Osteocyte (in vitro differentiated cells): ENCODE data around the gene PPP1R1B. TPM values are rescaled to one million over a fixed set of nuclear protein-coding genes. Genes with fewer than 3 reads are reported as not detected.

Experiments used
- DNase-seq: peaks from one replicate; pipeline ENCODE4 v3.0.0; 2021; ENCODE audit warnings: mixed read lengths; ENCODE audit not compliant: unreplicated experiment; ENCODE audit errors: extremely low spot score
- H3K27ac Mint-ChIP-seq: one replicate; pipeline ENCODE4 v1.8.0; 2021; ENCODE audit warnings: mild to moderate bottlenecking, mixed read lengths; ENCODE audit not compliant: unreplicated experiment
- H3K27me3 Mint-ChIP-seq: one replicate; pipeline ENCODE4 v1.8.0; 2021; ENCODE audit warnings: mixed read lengths; ENCODE audit not compliant: unreplicated experiment
- H3K36me3 Mint-ChIP-seq: one replicate; pipeline ENCODE4 v1.8.0; 2021; ENCODE audit warnings: mixed read lengths; ENCODE audit not compliant: unreplicated experiment
- H3K4me1 Mint-ChIP-seq: one replicate; pipeline ENCODE4 v1.8.0; 2021; ENCODE audit warnings: mixed read lengths; ENCODE audit not compliant: unreplicated experiment
- H3K4me3 Mint-ChIP-seq: one replicate; pipeline ENCODE4 v1.8.0; 2021; ENCODE audit warnings: mild to moderate bottlenecking, moderate library complexity, mixed read lengths; ENCODE audit not compliant: unreplicated experiment
- H3K9me3 Mint-ChIP-seq: one replicate; pipeline ENCODE4 v1.8.0; 2021; ENCODE audit warnings: mixed read lengths; ENCODE audit not compliant: unreplicated experiment
- total RNA-seq: library from RNA; stranded (reverse); gene quantifications from 2 replicates; pipeline ENCODE4 v1.2.1, GENCODE V29; 2021
- TF ChIP-seq, protein P1 (sequence below): fragments of 200-600 bp; sonication (generic); IDR thresholded peaks from 2 replicates; pipeline ENCODE4 v1.5.0; 2021; ENCODE audit warnings: antibody characterized with exemption, mild to moderate bottlenecking, moderate library complexity

The PPP1R1B gene
- total RNA-seq, 1 donor from 2014 or later, result 4.5 TPM

DNA sequence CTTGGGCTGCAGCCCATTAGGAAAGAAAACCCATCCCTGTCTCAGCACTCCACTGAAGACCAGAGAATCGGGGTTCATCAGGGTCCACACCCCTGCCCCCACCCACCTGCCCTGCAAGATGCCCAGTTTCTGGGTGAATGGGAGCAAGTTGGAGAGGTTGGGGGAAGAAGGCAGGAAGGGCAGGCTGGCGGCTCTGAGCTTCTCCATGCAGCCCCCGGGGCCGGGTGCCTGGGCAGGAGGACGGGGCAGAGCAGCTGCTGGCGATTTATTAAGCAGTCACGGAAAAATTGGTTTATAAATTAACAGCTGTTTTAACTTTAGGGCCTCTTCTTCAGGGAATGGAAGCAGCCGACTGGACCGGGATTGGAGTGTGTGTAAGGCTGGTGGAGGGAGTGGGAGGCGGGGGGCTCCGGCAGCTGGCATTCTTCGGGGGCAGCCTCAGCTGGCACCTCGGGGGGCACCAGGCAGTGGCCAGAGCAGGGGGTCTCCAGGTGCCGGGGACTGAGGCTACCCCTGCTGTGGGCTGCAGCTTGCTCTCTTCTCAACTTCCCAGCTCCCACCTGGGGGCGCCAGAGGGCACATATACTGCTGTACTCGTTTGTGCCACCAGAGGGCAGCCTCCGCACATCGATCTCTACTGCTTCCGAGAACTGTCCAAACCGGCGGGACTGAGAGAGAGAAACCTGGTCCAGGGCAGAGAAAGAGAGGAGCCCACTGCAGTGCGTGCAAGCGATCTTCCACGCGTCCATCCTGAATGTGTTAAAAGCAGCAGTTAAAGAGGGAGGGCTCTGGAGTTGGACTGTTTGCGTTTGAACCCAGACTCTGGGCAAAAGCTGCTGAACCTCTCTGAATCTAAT is 5.0 kb upstream of the PPP1R1B start:
- H3K4me3 Mint-ChIP-seq, result no peak overlapping the region
- DNase-seq, result peak; percentile 96
- H3K27ac Mint-ChIP-seq, result no peak overlapping the region
- peaks cover 27% of the 10 kb centered on the region for H3K27me3 Mint-ChIP-seq
- H3K4me1 Mint-ChIP-seq, result peaks cover 18% of the 10 kb centered on the region
- TF ChIP-seq, protein P1, sequence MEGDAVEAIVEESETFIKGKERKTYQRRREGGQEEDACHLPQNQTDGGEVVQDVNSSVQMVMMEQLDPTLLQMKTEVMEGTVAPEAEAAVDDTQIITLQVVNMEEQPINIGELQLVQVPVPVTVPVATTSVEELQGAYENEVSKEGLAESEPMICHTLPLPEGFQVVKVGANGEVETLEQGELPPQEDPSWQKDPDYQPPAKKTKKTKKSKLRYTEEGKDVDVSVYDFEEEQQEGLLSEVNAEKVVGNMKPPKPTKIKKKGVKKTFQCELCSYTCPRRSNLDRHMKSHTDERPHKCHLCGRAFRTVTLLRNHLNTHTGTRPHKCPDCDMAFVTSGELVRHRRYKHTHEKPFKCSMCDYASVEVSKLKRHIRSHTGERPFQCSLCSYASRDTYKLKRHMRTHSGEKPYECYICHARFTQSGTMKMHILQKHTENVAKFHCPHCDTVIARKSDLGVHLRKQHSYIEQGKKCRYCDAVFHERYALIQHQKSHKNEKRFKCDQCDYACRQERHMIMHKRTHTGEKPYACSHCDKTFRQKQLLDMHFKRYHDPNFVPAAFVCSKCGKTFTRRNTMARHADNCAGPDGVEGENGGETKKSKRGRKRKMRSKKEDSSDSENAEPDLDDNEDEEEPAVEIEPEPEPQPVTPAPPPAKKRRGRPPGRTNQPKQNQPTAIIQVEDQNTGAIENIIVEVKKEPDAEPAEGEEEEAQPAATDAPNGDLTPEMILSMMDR, result peak; percentile 100
- H3K9me3 Mint-ChIP-seq, result no peaks in the 10 kb centered on the region
- no peaks in the 10 kb centered on the region for H3K36me3 Mint-ChIP-seq

- no peak overlapping the region for H3K27ac Mint-ChIP-seq
- DNase-seq, result no peak
- peaks cover 20% of the 10 kb centered on the region for H3K4me1 Mint-ChIP-seq
- TF ChIP-seq, protein P1, result no peak
- H3K4me3 Mint-ChIP-seq, result no peak overlapping the region
- no peaks in the 10 kb centered on the region for H3K36me3 Mint-ChIP-seq
- H3K27me3 Mint-ChIP-seq, result peaks cover 29% of the 10 kb centered on the region
- H3K9me3 Mint-ChIP-seq, result no peaks in the 10 kb centered on the region
Measured at GRCh38 chr17:39622380-39623006, 4.3 kb upstream of the PPP1R1B start.

- DNase-seq, result peak; percentile 94
- Mint-ChIP-seq H3K27me3 (peaks cover 37% of the 10 kb centered on the region), H3K4me1 (peaks cover 20% of the 10 kb centered on the region), H3K27ac (no peak overlapping the region), H3K4me3 (no peak overlapping the region), H3K9me3 (no peaks in the 10 kb centered on the region), H3K36me3 (no peaks in the 10 kb centered on the region)
- TF ChIP-seq, protein P1, result peak; percentile 92
Measured at GRCh38 chr17:39623356-39623950, 3.3 kb upstream of the PPP1R1B start.

GRCh38 chr17:39624313-39624712 is 2.4 kb upstream of the PPP1R1B start:
- Mint-ChIP-seq H3K27me3 (peaks cover 44% of the 10 kb centered on the region), H3K36me3 (no peaks in the 10 kb centered on the region), H3K4me3 (no peak overlapping the region), H3K4me1 (peaks cover 20% of the 10 kb centered on the region), H3K9me3 (no peaks in the 10 kb centered on the region), H3K27ac (no peak overlapping the region)
- DNase-seq, result no peak
- TF ChIP-seq, protein P1, result no peak
